ENCODE measurements around the gene TSSK6. TPM values are rescaled to one million over a fixed set of nuclear protein-coding genes. Genes with fewer than 3 reads are reported as not detected.

TSSK6 gene
- total RNA-seq, 4 donors from 2014 or later: 0.57 to 1.7 (median 0.89) TPM

DNA sequence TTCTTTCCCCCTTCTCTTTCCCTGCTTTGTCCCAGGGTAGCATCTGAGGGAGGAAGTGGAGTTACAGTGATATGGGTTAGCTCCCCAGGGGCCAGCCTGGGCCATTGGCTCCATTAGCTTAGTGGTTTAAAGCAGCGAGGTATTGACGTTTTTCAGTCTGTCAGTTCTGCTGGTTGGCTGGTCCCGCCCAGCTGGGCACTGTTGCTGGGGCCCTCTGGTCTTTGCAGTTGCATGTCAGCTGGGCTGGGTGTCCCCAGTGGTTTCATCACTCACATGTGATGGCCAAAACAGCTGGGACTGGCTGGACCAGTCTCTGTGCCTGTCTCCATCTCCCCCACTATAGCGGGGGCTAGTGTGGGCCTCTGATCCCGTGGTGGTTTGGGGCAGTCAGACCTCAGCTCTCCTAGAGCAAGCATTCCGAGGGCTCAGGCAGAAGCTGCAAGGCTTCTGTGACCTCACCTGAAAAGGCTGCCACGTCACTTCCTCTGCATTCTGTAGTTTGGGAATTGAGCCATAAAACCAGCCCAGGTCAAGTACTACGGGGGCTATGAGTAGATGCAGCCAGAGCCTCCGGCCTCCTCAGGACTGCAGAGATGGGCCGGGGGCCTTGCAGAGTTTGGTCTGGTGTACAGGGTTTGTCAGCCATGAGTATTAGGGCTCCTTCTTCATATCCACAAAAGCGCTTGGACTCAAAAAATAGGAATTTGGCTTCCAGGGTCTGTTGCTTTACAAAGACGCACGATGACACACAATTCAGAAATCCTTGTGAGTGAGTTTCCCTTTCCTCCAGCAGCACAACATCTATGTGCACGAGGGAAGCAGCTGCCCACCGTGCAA is 30.0 kb downstream of the TSSK6 start:
- WGBS, 2 donors: 20 to 77% methylated on average over 2 to 10 of the region's 15 CpGs
- Histone ChIP-seq H3K27me3 (no peaks in the 10 kb centered on the region), H3K9me3 (no peaks in the 10 kb centered on the region), H3K27ac (no peak overlapping the region), H3K4me1 (peaks cover 37 to 59% (median 39%) of the 10 kb centered on the region in 3 donors), H3K4me3 (no peak overlapping the region), H3K36me3 (peaks cover 0 to 47% (median 0%) of the 10 kb centered on the region in 3 donors)
- no peak for DNase-seq
- intact Hi-C loops (cut with DNase I): no loop called here
- TF ChIP-seq POLR2A (IDR thresholded peaks at IDR 0.05): no peak

DNA sequence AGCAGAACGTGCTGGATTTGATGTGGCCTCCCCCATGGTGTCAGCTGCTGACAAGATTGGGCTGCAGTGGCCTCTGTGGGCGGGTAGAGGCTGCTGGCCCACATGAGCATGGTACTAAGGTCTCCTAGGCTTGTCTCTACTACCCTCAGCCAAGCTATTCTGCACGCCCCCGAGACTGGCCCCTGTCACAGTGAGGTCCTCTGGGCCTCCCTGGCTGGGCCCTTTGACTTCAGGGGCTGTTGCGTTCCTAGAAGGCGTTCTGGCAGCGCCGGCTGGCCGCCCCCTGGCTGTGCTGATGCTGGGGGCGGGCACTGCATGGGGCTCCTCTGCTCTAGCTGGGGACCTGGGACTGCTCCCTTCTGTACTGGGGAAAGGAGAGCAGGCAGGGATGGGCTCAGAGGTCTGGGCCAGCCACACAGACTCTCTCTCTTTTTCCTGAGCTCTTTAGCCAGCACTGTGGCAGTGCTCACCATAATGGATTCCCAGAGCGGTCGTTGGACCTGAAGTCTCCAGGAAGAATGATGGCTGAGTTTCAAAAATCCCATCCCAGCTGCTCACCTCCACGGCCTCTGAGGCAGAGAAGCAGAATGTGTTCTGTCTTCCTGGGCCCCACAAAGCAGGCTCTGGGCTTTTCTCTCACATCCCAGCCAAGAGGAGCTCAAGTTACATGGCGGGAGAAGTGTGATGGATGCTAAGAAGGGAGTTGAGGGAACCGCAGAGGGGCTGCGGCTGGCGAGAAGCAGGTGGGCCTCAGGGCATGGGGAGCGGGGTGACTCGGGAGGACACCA is 32.3 kb downstream of the TSSK6 start:
- Histone ChIP-seq H3K27ac (no peak overlapping the region), H3K9me3 (no peaks in the 10 kb centered on the region), H3K4me1 (peaks cover 15 to 39% (median 17%) of the 10 kb centered on the region in 3 donors), H3K4me3 (no peak overlapping the region), H3K27me3 (no peaks in the 10 kb centered on the region), H3K36me3 (peaks cover 0 to 58% (median 0%) of the 10 kb centered on the region in 3 donors)
- 82 to 90% methylated on average over 9 of the region's 19 CpGs for WGBS, 2 donors
- no peak for DNase-seq
- intact Hi-C loops (cut with DNase I): no loop called here
- no peak for TF ChIP-seq CTCF (IDR thresholded peaks at IDR 0.05)
- no peak for TF ChIP-seq POLR2A (IDR thresholded peaks at IDR 0.05)

GRCh38 chr19:19480688-19481087 is 34.7 kb downstream of the TSSK6 start:
- no peaks in the 10 kb centered on the region for H3K27me3 ChIP-seq
- no peak overlapping the region for H3K27ac ChIP-seq
- H3K4me1 ChIP-seq: peaks cover 0 to 35% (median 4%) of the 10 kb centered on the region in 3 donors
- no peak overlapping the region for H3K4me3 ChIP-seq
- H3K9me3 ChIP-seq: no peaks in the 10 kb centered on the region
- 55 to 80% methylated on average over 4 of the region's 5 CpGs for WGBS, 2 donors
- DNase-seq: no peak
- peaks cover 0 to 59% (median 0%) of the 10 kb centered on the region in 3 donors for H3K36me3 ChIP-seq
- no peak for TF ChIP-seq POLR2A (IDR thresholded peaks at IDR 0.05)
- TF ChIP-seq CTCF (IDR thresholded peaks at IDR 0.05): no peak
- intact Hi-C loops (cut with DNase I): no loop called here

- Histone ChIP-seq H3K27me3 (no peaks in the 10 kb centered on the region), H3K27ac (peak overlapping the region in 1 of 4 donors; percentile 26), H3K4me3 (no peak overlapping the region), H3K9me3 (no peaks in the 10 kb centered on the region), H3K36me3 (peaks cover 0 to 69% (median 0%) of the 10 kb centered on the region in 3 donors), H3K4me1 (peaks cover 4 to 43% (median 9%) of the 10 kb centered on the region in 3 donors)
- TF ChIP-seq CTCF (IDR thresholded peaks at IDR 0.05) (no peak), POLR2A (IDR thresholded peaks at IDR 0.05) (no peak)
- intact Hi-C loops (cut with DNase I): no loop called here
- no peak for DNase-seq
- WGBS, 2 donors: 78 to 85% methylated on average over 8 to 9 of the region's 10 CpGs
Observed at GRCh38 chr19:19477705-19478383, 37.5 kb downstream of the TSSK6 start.
